Glutamatergic neuron (in vitro differentiated cells): ENCODE results near the gene IL32. TPM values are rescaled to one million over a fixed set of nuclear protein-coding genes. Genes with fewer than 3 reads are reported as not detected.
"Not testable (repeated sequence)": the region's sequence is repeated elsewhere in the genome, so short reads cannot be mapped to it uniquely, and the experiment has no call there.

Source experiments
- DNase-seq: peaks from one replicate; pipeline ENCODE4 v3.0.0; 2022
- H3K27ac Mint-ChIP-seq: one replicate; pipeline ENCODE4 v1.8.0; 2020; ENCODE audit warnings: mild to moderate bottlenecking, mixed read lengths, inconsistent platforms; ENCODE audit not compliant: unreplicated experiment
- H3K27me3 Mint-ChIP-seq: one replicate; pipeline ENCODE4 v1.8.0; 2020; ENCODE audit warnings: mild to moderate bottlenecking, moderate library complexity, mixed read lengths, inconsistent platforms; ENCODE audit not compliant: unreplicated experiment
- H3K36me3 Mint-ChIP-seq: one replicate; pipeline ENCODE4 v1.8.0; 2020; ENCODE audit warnings: mild to moderate bottlenecking, mixed read lengths, inconsistent platforms; ENCODE audit not compliant: unreplicated experiment
- H3K4me1 Mint-ChIP-seq: one replicate; pipeline ENCODE4 v1.8.0; 2020; ENCODE audit warnings: mild to moderate bottlenecking, low read depth, mixed read lengths, inconsistent platforms; ENCODE audit not compliant: unreplicated experiment
- H3K4me3 Mint-ChIP-seq: one replicate; pipeline ENCODE4 v1.8.0; 2020; ENCODE audit warnings: mild to moderate bottlenecking, mixed read lengths, inconsistent platforms; ENCODE audit not compliant: unreplicated experiment
- H3K9me3 Mint-ChIP-seq: one replicate; pipeline ENCODE4 v1.8.0; 2020; ENCODE audit warnings: mild to moderate bottlenecking, moderate library complexity, mixed read lengths, inconsistent platforms; ENCODE audit not compliant: unreplicated experiment
- total RNA-seq: library from RNA; stranded (reverse); fragmentation: NEBNext Ultra II Directional; extraction: Animal tissue kit (Norgen Biotek cat#: 25700); gene quantifications from one replicate; pipeline ENCODE4 v1.2.1, GENCODE V29; 2021; ENCODE audit not compliant: unreplicated experiment
- TF ChIP-seq, protein P1 (sequence below): fragments of 200-600 bp; sonication (generic); IDR thresholded peaks from one replicate; pipeline ENCODE4 v1.5.0; 2021; ENCODE audit not compliant: partially characterized antibody, unreplicated experiment

IL32 gene
- total RNA-seq, 1 donor from 2014 or later = 1.3 TPM

DNA sequence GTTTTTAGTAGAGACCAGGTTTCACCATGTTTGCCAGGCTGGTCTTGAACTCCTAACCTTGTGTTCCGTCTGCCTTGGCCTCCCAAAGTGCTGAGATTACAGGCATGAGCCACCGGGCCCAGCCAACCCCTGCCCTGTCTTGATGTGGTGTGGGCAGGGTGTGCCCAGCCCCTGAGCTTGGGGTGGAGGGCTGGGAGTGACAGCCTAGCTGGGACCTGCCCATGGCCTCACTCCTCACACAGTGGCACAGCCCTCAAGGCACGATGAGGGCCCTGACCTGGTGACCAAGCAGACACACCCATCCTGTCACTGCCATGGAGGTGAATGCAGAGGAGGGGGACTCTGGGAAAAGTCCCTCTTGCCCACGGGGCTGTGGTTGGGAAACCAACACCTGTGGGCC is 3.0 kb downstream of the IL32 start:
- Mint-ChIP-seq H3K36me3 (no peaks in the 10 kb centered on the region), H3K9me3 (peaks cover 6% of the 10 kb centered on the region), H3K4me1 (peaks cover 2% of the 10 kb centered on the region), H3K27ac (no peak overlapping the region), H3K27me3 (peaks cover 4% of the 10 kb centered on the region), H3K4me3 (no peak overlapping the region)
- TF ChIP-seq, protein P1, sequence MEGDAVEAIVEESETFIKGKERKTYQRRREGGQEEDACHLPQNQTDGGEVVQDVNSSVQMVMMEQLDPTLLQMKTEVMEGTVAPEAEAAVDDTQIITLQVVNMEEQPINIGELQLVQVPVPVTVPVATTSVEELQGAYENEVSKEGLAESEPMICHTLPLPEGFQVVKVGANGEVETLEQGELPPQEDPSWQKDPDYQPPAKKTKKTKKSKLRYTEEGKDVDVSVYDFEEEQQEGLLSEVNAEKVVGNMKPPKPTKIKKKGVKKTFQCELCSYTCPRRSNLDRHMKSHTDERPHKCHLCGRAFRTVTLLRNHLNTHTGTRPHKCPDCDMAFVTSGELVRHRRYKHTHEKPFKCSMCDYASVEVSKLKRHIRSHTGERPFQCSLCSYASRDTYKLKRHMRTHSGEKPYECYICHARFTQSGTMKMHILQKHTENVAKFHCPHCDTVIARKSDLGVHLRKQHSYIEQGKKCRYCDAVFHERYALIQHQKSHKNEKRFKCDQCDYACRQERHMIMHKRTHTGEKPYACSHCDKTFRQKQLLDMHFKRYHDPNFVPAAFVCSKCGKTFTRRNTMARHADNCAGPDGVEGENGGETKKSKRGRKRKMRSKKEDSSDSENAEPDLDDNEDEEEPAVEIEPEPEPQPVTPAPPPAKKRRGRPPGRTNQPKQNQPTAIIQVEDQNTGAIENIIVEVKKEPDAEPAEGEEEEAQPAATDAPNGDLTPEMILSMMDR = no peak
- DNase-seq = no peak

DNA sequence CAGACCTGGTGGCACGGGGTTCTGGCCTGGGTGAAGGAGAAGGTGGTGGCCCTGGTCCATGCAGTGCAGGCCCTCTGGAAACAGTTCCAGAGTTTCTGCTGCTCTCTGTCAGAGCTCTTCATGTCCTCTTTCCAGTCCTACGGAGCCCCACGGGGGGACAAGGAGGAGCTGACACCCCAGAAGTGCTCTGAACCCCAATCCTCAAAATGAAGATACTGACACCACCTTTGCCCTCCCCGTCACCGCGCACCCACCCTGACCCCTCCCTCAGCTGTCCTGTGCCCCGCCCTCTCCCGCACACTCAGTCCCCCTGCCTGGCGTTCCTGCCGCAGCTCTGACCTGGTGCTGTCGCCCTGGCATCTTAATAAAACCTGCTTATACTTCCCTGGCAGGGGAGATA is 3.7 kb downstream of the IL32 start:
- H3K4me3 Mint-ChIP-seq, H3K36me3 Mint-ChIP-seq, H3K9me3 Mint-ChIP-seq, DNase-seq, H3K27me3 Mint-ChIP-seq, H3K4me1 Mint-ChIP-seq, H3K27ac Mint-ChIP-seq: not testable (repeated sequence)

DNA sequence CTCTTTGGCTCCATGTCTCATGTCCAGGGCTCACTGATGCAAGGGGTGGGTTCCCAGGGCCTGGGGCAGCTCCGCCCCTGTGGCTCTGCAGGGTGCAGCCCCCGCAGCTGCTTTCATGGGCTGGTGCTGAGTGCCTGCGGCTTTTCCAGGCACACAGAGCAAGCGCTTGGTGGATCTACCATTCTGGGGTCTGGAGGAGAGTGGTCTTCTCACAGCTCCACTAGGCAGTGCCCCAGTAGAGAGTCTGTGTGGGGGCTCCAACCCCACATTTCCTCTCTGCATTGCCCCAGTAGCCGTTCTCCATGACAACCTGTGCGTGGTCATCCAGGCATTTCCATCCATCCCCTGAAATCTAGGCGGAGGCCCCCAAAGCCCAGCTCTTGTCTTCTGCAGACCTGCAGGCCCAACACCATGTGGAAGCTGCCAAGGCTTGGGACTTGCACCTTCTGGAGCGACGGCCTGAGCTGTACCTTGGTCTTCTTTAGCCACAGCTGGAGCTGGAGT is 5.2 kb downstream of the IL32 start:
- DNase-seq = no peak
- peaks cover 5% of the 10 kb centered on the region for H3K4me1 Mint-ChIP-seq
- H3K27me3 Mint-ChIP-seq = peaks cover 7% of the 10 kb centered on the region
- H3K9me3 Mint-ChIP-seq = peaks cover 6% of the 10 kb centered on the region
- TF ChIP-seq, protein P1 = no peak
- H3K36me3 Mint-ChIP-seq = no peaks in the 10 kb centered on the region
- H3K27ac Mint-ChIP-seq = no peak overlapping the region
- H3K4me3 Mint-ChIP-seq = no peak overlapping the region

DNA sequence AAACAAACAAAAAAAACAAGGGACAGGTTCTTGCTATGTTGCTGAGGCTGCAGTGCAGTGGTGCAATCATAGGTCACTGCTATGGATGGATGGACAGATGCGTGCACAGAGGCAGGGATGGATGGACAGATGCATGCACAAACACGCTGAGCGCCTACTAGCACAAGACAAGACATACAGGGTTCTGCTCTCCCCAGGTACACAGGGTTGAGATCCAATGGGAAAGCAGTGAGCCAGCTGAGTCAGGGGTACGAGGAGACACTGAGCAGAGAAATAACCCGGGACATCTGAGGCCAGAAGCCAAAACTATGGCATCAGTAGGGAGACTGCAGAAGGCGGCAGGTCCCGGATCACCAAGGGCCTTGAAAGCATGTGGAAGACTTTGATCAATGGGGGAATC is 6.2 kb downstream of the IL32 start:
- no peak for DNase-seq
- Mint-ChIP-seq H3K4me3 (no peak overlapping the region), H3K36me3 (no peaks in the 10 kb centered on the region), H3K27ac (no peak overlapping the region), H3K27me3 (peaks cover 9% of the 10 kb centered on the region), H3K4me1 (peaks cover 5% of the 10 kb centered on the region), H3K9me3 (peaks cover 4% of the 10 kb centered on the region)
- TF ChIP-seq, protein P1 = no peak

DNA sequence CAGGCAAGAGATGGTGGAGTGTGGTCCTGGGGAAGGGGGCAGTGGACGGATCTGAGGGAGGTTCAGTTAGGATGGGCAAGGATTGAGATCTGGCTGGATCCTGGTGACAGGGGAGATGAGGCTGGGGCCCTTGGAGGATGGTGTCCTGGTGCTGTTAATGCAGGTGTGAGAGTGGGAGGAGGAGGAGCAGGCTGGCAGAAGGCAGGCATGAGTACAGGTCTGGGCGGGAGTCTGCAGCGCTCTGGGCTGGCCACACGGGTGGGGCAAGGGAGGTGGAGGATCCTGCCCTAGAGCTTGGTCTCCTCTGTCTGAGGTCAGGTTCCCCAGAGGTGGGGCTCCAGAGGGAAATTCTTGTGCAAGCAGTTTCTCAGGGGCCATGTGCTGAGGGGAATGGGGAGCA is 6.7 kb downstream of the IL32 start:
- DNase-seq, H3K4me3 Mint-ChIP-seq, H3K36me3 Mint-ChIP-seq, H3K27ac Mint-ChIP-seq, H3K4me1 Mint-ChIP-seq, H3K9me3 Mint-ChIP-seq, H3K27me3 Mint-ChIP-seq: not testable (repeated sequence)

DNA sequence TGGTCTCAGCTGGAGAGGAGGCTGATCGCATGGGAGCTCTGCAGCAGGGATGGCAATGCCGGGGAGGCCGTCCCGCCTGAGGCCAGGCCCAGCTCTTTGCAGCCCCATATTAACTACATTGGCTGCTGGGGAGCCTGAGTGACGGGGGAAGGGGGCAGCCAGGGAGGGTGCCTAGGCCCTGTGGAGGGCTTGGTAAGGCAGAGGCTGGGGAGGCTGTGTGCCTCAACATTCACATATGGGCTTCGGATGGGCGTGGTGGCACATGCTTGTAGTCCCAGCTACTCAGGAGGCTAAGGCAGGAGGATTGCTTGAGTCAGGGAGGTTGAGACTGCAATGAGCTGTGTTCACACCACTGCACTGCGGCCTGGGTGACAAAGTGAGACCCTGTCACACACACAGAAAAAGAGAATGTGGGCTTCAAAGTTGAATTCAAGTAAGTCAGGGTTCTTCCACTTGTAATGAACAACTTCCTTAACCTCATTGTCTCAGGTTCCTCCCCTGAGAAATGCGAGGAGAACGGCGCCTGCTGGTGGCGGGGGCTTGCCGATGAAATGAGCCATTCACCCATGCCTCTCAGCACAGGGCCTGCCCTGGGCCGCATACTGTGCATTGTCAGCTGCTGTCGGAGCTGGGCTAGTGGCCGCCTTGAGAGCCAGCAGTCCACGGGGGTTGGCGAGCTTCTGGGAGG is 7.3 kb downstream of the IL32 start:
- H3K36me3 Mint-ChIP-seq, H3K27ac Mint-ChIP-seq, H3K9me3 Mint-ChIP-seq, DNase-seq, H3K27me3 Mint-ChIP-seq, H3K4me1 Mint-ChIP-seq, H3K4me3 Mint-ChIP-seq: not testable (repeated sequence)
